T-cell (primary cell): ENCODE data around the gene RAB43. TPM values are rescaled to one million over a fixed set of nuclear protein-coding genes. Genes with fewer than 3 reads are reported as not detected.
"Not testable (repeated sequence)": the region's sequence is repeated elsewhere in the genome, so short reads cannot be mapped to it uniquely, and the experiment has no call there.

Source experiments
- ATAC-seq, 4 experiments: fragments of 200-7000 bp in 3 of 4; fragments of 150-1000 bp in 1 of 4; cut with Tn5 transposase; replicated peaks in 1 of 4; 1 replicate in 3 of 4; 2 replicates in 1 of 4; pipeline ENCODE4 v1.10.0; 2021; ENCODE audit warnings: moderate library complexity in 3 of 4, mild to moderate bottlenecking in 2 of 4, moderate number of reproducible peaks in 1 of 4
- CTCF ChIA-PET, 2 donors: fragments of 300-600 bp; sonication (Branson Sonifier 250); formaldehyde crosslinking; loops; one replicate each; lab custom pipeline; 2022; ENCODE audit warnings: antibody characterized with exemption in 2 of 2; lab: Charles Lee
- POLR2A ChIA-PET, 2 donors: fragments of 300-600 bp; sonication (Branson Sonifier 250); formaldehyde crosslinking; loops; one replicate each; lab custom pipeline; 2022; ENCODE audit warnings: antibody characterized with exemption in 2 of 2; lab: Charles Lee
- DNase-seq, 35 experiments: peaks; one replicate each; pipeline versions ENCODE4 v3.0.0 to v3.0.0-alpha.2; 2013 to 2023
- H3K27ac ChIP-seq: one replicate; pipeline ENCODE4 v1.5.1; 2013; ENCODE audit warnings: low read length
- H3K27me3 ChIP-seq, 2 experiments: replicated peaks in 1 of 2; 1 replicate in 1 of 2; 2 replicates in 1 of 2; pipeline versions ENCODE4 v1.6.1 to v1.7.0; 2013; ENCODE audit warnings: low read length in 1 of 2, mixed read lengths in 1 of 2; ENCODE audit not compliant: control insufficient read depth in 2 of 2, insufficient read depth in 2 of 2; ENCODE audit errors: extremely low read depth in 1 of 2
- H3K36me3 ChIP-seq, 2 donors: 1 replicate in 1 of 2; 2 replicates in 1 of 2; pipeline versions ENCODE4 v1.6.1 to v1.7.0; 2013; ENCODE audit warnings: low read length in 1 of 2; ENCODE audit not compliant: control insufficient read depth in 2 of 2, insufficient read depth in 1 of 2; ENCODE audit errors: extremely low read depth in 1 of 2
- H3K4me1 ChIP-seq, 2 experiments: 1 replicate in 1 of 2; 2 replicates in 1 of 2; pipeline versions ENCODE4 v1.6.1 to v1.7.0; 2013; ENCODE audit warnings: low read length in 2 of 2, mixed read lengths in 1 of 2; ENCODE audit not compliant: insufficient read depth in 2 of 2, control insufficient read depth in 1 of 2; ENCODE audit errors: extremely low read depth in 1 of 2
- H3K4me3 ChIP-seq, 2 donors: 1 replicate in 1 of 2; 2 replicates in 1 of 2; pipeline versions ENCODE4 v1.5.1 to v1.7.0; 2013; ENCODE audit warnings: mild to moderate bottlenecking in 2 of 2, low read length in 1 of 2, moderate library complexity in 1 of 2; ENCODE audit not compliant: control insufficient read depth in 1 of 2; ENCODE audit errors: extremely low read depth in 1 of 2
- H3K9me3 ChIP-seq: 2 replicates; pipeline ENCODE4 v1.7.0; 2013
- H3K27ac Mint-ChIP-seq, 2 donors: one replicate each; pipeline ENCODE4 v1.8.0; 2020 to 2021; ENCODE audit warnings: mild to moderate bottlenecking in 2 of 2, mixed read lengths in 2 of 2
- H3K27me3 Mint-ChIP-seq, 2 donors: one replicate each; pipeline ENCODE4 v1.8.0; 2021 to 2022; ENCODE audit warnings: mixed read lengths in 2 of 2
- H3K36me3 Mint-ChIP-seq: one replicate; pipeline ENCODE4 v1.8.0; 2021; ENCODE audit warnings: mixed read lengths
- H3K4me1 Mint-ChIP-seq, 3 donors: one replicate each; pipeline ENCODE4 v1.8.0; 2020 to 2022; ENCODE audit warnings: mixed read lengths in 3 of 3, mild to moderate bottlenecking in 1 of 3
- H3K4me3 Mint-ChIP-seq, 3 donors: one replicate each; pipeline ENCODE4 v1.8.0; 2020 to 2022; ENCODE audit warnings: mild to moderate bottlenecking in 3 of 3, mixed read lengths in 3 of 3, moderate library complexity in 3 of 3
- H3K9me3 Mint-ChIP-seq, 3 donors: one replicate each; pipeline ENCODE4 v1.8.0; 2020 to 2022; ENCODE audit warnings: mixed read lengths in 3 of 3
- WGBS: methylation state at CpG from one replicate; pipeline ENCODE4 v1.1.5; 2013; ENCODE audit warnings: missing lambda C conversion rate; ENCODE audit not compliant: insufficient coverage; 5-methylcytosine and 5-hydroxymethylcytosine counted together
- total RNA-seq, 35 experiments: library from RNA in 6 of 35; stranded (reverse) in 6 of 35; fragments of 120-200 nt in 1 of 35; gene quantifications; one replicate each; pipeline versions ENCODE4 v1.2.1 to v1.2.4 and lab custom pipeline; 2013 to 2026

RAB43 gene
- total RNA-seq, 5 donors from 2014 or later (not counting 1 experiment from before 2014, with no cell fraction given), result 53.8 to 96.9 (median 77.6) TPM

DNA sequence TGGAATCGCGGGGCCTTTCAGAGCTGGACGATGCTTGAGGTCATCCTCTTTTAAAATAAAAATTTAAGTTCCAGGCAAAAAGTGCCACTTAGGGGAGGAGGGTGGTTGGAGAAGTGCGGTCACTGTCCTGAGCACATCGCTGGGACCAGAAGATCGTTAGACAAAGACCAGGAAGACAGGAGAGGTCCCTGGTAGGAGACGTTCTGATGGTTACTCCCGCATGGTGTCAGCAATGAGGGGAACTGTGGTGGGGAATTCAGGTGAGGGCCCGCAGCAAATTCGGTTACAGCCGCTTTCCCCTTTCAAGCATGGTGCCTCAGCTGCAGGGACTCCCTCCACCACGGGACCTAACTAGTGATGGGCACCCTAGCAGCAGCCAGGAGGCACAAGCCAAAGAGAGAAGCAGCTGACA is 40.3 kb upstream of the RAB43 start:
- peaks cover 34 to 46% (median 43%) of the 10 kb centered on the region in 3 donors for H3K4me1 Mint-ChIP-seq
- Histone ChIP-seq H3K4me1 (peaks cover 12 to 15% of the 10 kb centered on the region in 2 experiments), H3K9me3 (no peaks in the 10 kb centered on the region), H3K4me3 (peak overlapping the region; percentile 68 to 86), H3K36me3 (peaks cover 0 to 30% of the 10 kb centered on the region in 2 donors), H3K27ac (peak overlapping the region; percentile 94), H3K27me3 (no peaks in the 10 kb centered on the region)
- ChIA-PET CTCF (interaction anchor here (0.5 to 2.5 kb wide), 14 partner anchors 13 to 393 kb away, joined by 3 to 9 read pairs (median 4); partner anchors contain the start of gene CNBP (in 1 of the 2)), POLR2A (interaction anchor here in 1 of 2 donors (1.3 to 1.7 kb wide), 3 partner anchors 9 to 43 kb away, joined by 3 to 8 read pairs (median 6); no protein-coding TSS in a partner anchor)
- no peaks in the 10 kb centered on the region for H3K27me3 Mint-ChIP-seq
- no peak for ATAC-seq
- peaks cover 19% of the 10 kb centered on the region for H3K36me3 Mint-ChIP-seq
- peak in 10 of 35 experiments; percentile 4 to 49 (median 16) for DNase-seq
- H3K27ac Mint-ChIP-seq, result peak overlapping the region; percentile 98 to 99
- no peaks in the 10 kb centered on the region for H3K9me3 Mint-ChIP-seq
- H3K4me3 Mint-ChIP-seq, result peak overlapping the region; percentile 95 to 98 (median 96)
- WGBS, result 0% methylated on average over 8 of the region's 12 CpGs

DNA sequence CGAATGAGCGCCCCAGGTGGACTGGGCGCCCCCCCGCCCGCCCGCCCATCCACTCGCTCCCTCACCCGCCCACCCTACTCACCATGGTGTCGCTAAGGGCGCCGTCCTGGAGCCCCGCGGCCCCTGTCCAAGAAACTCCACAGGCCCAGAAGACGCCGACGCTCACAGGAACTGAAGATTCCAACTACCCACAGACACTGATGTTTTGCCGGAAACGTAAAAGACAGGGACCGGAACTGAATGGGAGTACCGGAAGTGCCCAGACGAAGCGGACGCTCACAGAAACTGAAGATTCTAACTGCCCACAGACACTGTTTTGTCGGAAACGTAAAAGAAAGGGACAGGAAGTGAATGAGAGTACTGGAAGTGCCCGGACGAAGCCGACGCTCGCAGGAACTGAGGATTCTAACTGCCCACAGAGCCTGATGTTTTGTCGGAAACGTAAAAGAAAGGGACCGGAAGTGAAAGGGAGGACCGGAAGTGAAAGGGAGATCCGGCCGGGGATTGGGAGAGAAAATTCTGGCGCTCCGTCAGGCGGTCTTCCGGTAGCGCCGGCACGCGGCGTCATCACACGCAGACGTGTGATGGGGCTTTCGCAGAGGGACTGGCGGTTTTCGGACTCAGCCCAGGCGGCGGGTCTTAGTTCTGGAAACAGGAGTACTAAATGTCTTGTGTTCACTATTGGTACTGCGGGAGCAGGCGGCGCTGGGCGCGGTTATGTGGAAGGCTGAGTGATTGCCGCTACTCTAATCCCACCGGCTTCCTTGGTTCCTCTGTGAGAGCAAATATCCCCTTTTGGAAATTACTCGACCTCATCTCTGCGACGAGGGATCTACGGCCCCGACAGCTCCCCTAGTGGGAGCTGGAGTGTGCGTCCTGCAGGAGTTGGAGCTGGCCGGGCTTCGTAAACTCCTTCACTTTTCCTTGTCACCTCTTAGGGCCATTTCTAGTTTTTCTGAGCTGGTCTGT is 39.6 kb upstream of the RAB43 start, which contains the start of gene ISY1:
ISY1 (minus strand) TSS at position 173 of the 969 bp plus-strand sequence; CDS start at position 85, 88 bp downstream.
- H3K4me1 Mint-ChIP-seq, result peaks cover 34 to 46% (median 43%) of the 10 kb centered on the region in 3 donors
- peak within 1 kb of the TSS; percentile 68 to 86 for H3K4me3 ChIP-seq
- ChIA-PET POLR2A (interaction anchor here (0.6 to 1.7 kb wide), 4 partner anchors 9 to 75 kb away, joined by 3 to 8 read pairs (median 6); no protein-coding TSS in a partner anchor), CTCF (interaction anchor here (0.6 to 2.5 kb wide), 14 partner anchors 13 to 172 kb away, joined by 3 to 9 read pairs (median 4); partner anchors contain the start of gene CNBP (in 1 of the 2))
- peak within 1 kb of the TSS; percentile 95 to 98 (median 96) for H3K4me3 Mint-ChIP-seq
- H3K36me3 Mint-ChIP-seq, result peaks cover 18% of the 10 kb centered on the region
- peak within 1 kb of the TSS; percentile 98 to 99 for H3K27ac Mint-ChIP-seq
- no peaks in the 10 kb centered on the region for H3K27me3 Mint-ChIP-seq
- ATAC-seq (peak; percentile 85 to 87 (median 86)), DNase-seq (peak; percentile 67 to 95 (median 84))
- peaks cover 0 to 30% of the 10 kb centered on the region in 2 donors for H3K36me3 ChIP-seq
- under 1% methylated on average over 46 of the region's 67 CpGs for WGBS
- peak within 1 kb of the TSS; percentile 94 for H3K27ac ChIP-seq
- H3K4me1 ChIP-seq, result peaks cover 12 to 15% of the 10 kb centered on the region in 2 experiments
- H3K9me3 ChIP-seq, result no peaks in the 10 kb centered on the region
- no peaks in the 10 kb centered on the region for H3K27me3 ChIP-seq
- no peaks in the 10 kb centered on the region for H3K9me3 Mint-ChIP-seq

- H3K27me3 ChIP-seq, result no peaks in the 10 kb centered on the region
- no peaks in the 10 kb centered on the region for H3K27me3 Mint-ChIP-seq
- H3K9me3 ChIP-seq, result no peaks in the 10 kb centered on the region
- H3K4me3 ChIP-seq, result no peak overlapping the region
- ATAC-seq (no peak), DNase-seq (no peak)
- H3K4me1 ChIP-seq, result no peaks in the 10 kb centered on the region
- H3K27ac Mint-ChIP-seq, result no peak overlapping the region
- no peaks in the 10 kb centered on the region for H3K9me3 Mint-ChIP-seq
- peaks cover 22% of the 10 kb centered on the region for H3K36me3 Mint-ChIP-seq
- H3K4me3 Mint-ChIP-seq, result no peak overlapping the region
- CTCF ChIA-PET, result no interaction called here
- peaks cover 4 to 52% of the 10 kb centered on the region in 2 donors for H3K36me3 ChIP-seq
- H3K27ac ChIP-seq, result no peak overlapping the region
- POLR2A ChIA-PET, result no interaction called here
- H3K4me1 Mint-ChIP-seq, result peaks cover 0 to 3% (median 1%) of the 10 kb centered on the region in 3 donors
Observed at GRCh38 chr3:129144786-129145185, 23.2 kb upstream of the RAB43 start.

DNA sequence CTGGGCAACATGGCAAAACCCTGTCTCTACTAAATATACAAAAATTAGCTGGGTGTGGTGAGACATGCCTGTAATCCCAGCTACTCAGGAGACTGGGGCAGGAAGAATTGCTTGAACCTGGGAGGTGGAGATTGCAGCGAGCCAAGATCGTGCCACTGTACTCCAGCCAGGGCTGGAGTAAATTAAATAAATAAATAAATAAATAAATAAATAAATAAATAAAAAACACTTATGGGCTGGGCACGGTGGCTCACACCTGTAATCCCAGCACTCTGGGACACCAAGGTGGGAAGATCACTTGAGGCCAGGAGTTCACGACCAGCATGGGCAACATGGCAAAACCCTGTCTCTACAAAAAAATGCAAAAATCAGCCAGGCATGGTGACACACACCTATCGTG is 19.4 kb upstream of the RAB43 start:
- H3K27me3 Mint-ChIP-seq, H3K9me3 Mint-ChIP-seq, CTCF ChIA-PET, DNase-seq, H3K27ac Mint-ChIP-seq, ATAC-seq, H3K4me1 ChIP-seq, H3K4me1 Mint-ChIP-seq, H3K9me3 ChIP-seq, H3K4me3 ChIP-seq, H3K4me3 Mint-ChIP-seq, H3K27me3 ChIP-seq, POLR2A ChIA-PET, H3K27ac ChIP-seq: not testable (repeated sequence)
- H3K36me3 Mint-ChIP-seq, result peaks cover 17% of the 10 kb centered on the region
- WGBS, result 96% methylated on average over 3 of the region's 5 CpGs
- peaks cover 4 to 53% of the 10 kb centered on the region in 2 donors for H3K36me3 ChIP-seq

DNA sequence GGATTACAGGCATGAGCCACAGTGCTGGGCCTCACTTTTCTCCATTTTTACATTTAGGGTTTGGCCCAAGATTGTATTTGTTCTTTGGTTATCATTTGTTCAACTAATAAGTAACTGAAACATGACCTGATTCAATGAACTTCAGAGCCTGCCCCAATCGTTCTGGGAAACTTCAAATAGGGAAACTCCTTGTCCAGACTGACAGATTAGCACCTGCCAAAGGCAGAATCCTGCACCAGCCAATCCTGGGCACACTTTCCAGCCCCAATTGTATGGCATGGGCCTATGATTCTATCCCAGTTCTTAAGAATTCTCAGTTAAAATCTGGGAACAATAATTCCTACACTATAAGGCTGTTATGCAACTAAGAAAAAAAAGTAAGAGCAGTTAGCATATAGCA is 18.3 kb upstream of the RAB43 start:
- Histone ChIP-seq H3K27me3 (no peaks in the 10 kb centered on the region), H3K27ac (no peak overlapping the region), H3K4me1 (no peaks in the 10 kb centered on the region), H3K4me3 (no peak overlapping the region), H3K36me3 (peaks cover 0 to 45% of the 10 kb centered on the region in 2 donors), H3K9me3 (no peaks in the 10 kb centered on the region)
- 60% methylated on average over 1 of the region's 1 CpG for WGBS
- ChIA-PET POLR2A (interaction anchor here in 1 of 2 donors (0.6 kb wide), 1 partner anchor 21 kb away, joined by 3 read pairs; no protein-coding TSS in a partner anchor), CTCF (no interaction called here)
- Mint-ChIP-seq H3K4me1 (no peaks in the 10 kb centered on the region), H3K4me3 (no peak overlapping the region), H3K9me3 (no peaks in the 10 kb centered on the region), H3K36me3 (peaks cover 10% of the 10 kb centered on the region), H3K27me3 (no peaks in the 10 kb centered on the region), H3K27ac (no peak overlapping the region)
- DNase-seq, result no peak
- no peak for ATAC-seq

GRCh38 chr3:129136275-129136674 is 14.7 kb upstream of the RAB43 start:
- 94% methylated on average over 3 of the region's 10 CpGs for WGBS
- peaks cover 8 to 55% of the 10 kb centered on the region in 2 donors for H3K36me3 ChIP-seq
- H3K27ac Mint-ChIP-seq, H3K4me1 ChIP-seq, H3K27me3 Mint-ChIP-seq, H3K27me3 ChIP-seq, H3K4me3 ChIP-seq, DNase-seq, H3K9me3 Mint-ChIP-seq, H3K9me3 ChIP-seq, ATAC-seq, H3K4me3 Mint-ChIP-seq, H3K27ac ChIP-seq: not testable (repeated sequence)
- ChIA-PET POLR2A (interaction anchor here in 1 of 2 donors (0.6 kb wide), 1 partner anchor 21 kb away, joined by 3 read pairs; no protein-coding TSS in a partner anchor), CTCF (interaction anchor here in 1 of 2 donors (0.9 kb wide), 1 partner anchor 166 kb away, joined by 3 read pairs; no protein-coding TSS in a partner anchor)
- peaks cover 39% of the 10 kb centered on the region for H3K36me3 Mint-ChIP-seq
- H3K4me1 Mint-ChIP-seq, result peaks cover 15 to 19% (median 17%) of the 10 kb centered on the region in 3 donors
